K562 (cell line): ENCODE data around the gene POLR3E. TPM values are rescaled to one million over a fixed set of nuclear protein-coding genes. Genes with fewer than 3 reads are reported as not detected.
A peak's percentile ranks its signal among the peaks of the same experiment; 100 is the strongest.

Experiments used
- CREB5 ChIP-seq: fragments of 250-450 bp; sonication (Bioruptor Pico); IDR thresholded peaks from 2 replicates; pipeline ENCODE4 v1.5.0; 2020; ENCODE audit warnings: mild to moderate bottlenecking
- E2F8 ChIP-seq: fragments of 450-650 bp; IDR thresholded peaks from 2 replicates; pipeline ENCODE4 v1.7.1; 2018; ENCODE audit warnings: mild to moderate bottlenecking, low read depth; ENCODE audit not compliant: partially characterized antibody
- ETS2 ChIP-seq: IDR thresholded peaks from 2 replicates; pipeline ENCODE4 v1.6.1; 2016; ENCODE audit warnings: borderline replicate concordance, missing genetic modification characterization, mild to moderate bottlenecking, moderate library complexity, missing compliant biosample characterization; ENCODE audit not compliant: poor library complexity, severe bottlenecking
- FOXO4 ChIP-seq: fragments of 450-650 bp; formaldehyde crosslinking; IDR thresholded peaks from 2 replicates; pipeline ENCODE4 v1.4.0; 2020; ENCODE audit warnings: mild to moderate bottlenecking, moderate library complexity
- GABPB2 ChIP-seq: fragments of 250-450 bp; sonication (Bioruptor Pico); conservative IDR thresholded peaks from 2 replicates; pipeline ENCODE4 v1.5.1; 2021; ENCODE audit warnings: mild to moderate bottlenecking
- HEY1 ChIP-seq: fragments of 250-450 bp; sonication (Bioruptor Pico); IDR thresholded peaks from 2 replicates; pipeline ENCODE4 v1.5.0; 2020; ENCODE audit warnings: mild to moderate bottlenecking, moderate library complexity, borderline replicate concordance
- HMGN3 ChIP-seq: IDR thresholded peaks from 2 replicates; pipeline ENCODE4 v1.6.1; 2011; ENCODE audit warnings: borderline replicate concordance, low read depth, mild to moderate bottlenecking, mixed read lengths, low read length; ENCODE audit not compliant: insufficient read length; ENCODE audit errors: extremely low read depth
- KLF13 ChIP-seq: fragments of 450-650 bp; IDR thresholded peaks from 2 replicates; pipeline ENCODE4 v1.6.1; 2016; ENCODE audit warnings: missing genetic modification characterization, low read depth, mild to moderate bottlenecking, missing compliant biosample characterization, moderate library complexity, borderline replicate concordance
- SP2 ChIP-seq: IDR thresholded peaks from 2 replicates; pipeline ENCODE4 v1.6.1; 2011; ENCODE audit warnings: mild to moderate bottlenecking, low read depth, low read length, moderate library complexity; ENCODE audit not compliant: poor library complexity, severe bottlenecking; ENCODE audit errors: extremely low read depth
- STAT5A ChIP-seq: IDR thresholded peaks from 2 replicates; pipeline ENCODE4 v1.6.1; 2012; ENCODE audit warnings: low read length, inconsistent platforms, borderline replicate concordance
- XRCC4 ChIP-seq: IDR thresholded peaks from one replicate; pipeline ENCODE4 v1.6.1; 2011; ENCODE audit not compliant: insufficient read depth, insufficient read length; ENCODE audit errors: extremely low read depth
- YY1 ChIP-seq, 3 experiments: IDR thresholded peaks; 2 replicates each; pipeline ENCODE4 v1.6.1; 2011; ENCODE audit warnings: low read length in 2 of 3, mild to moderate bottlenecking in 2 of 3, moderate library complexity in 2 of 3, borderline replicate concordance in 1 of 3, control low read depth in 1 of 3, low read depth in 1 of 3; ENCODE audit not compliant: insufficient read depth in 3 of 3, insufficient replicate concordance in 2 of 3, control insufficient read depth in 1 of 3, insufficient read length in 1 of 3; ENCODE audit errors: extremely low read depth in 1 of 3
- ZBTB17 ChIP-seq: fragments of 450-650 bp; formaldehyde crosslinking; IDR thresholded peaks from 2 replicates; pipeline ENCODE4 v1.4.0; 2020; ENCODE audit warnings: mild to moderate bottlenecking
- ZBTB5 ChIP-seq: fragments of 450-650 bp; IDR thresholded peaks from 2 replicates; pipeline ENCODE4 v1.6.1; 2017; ENCODE audit warnings: antibody characterized with exemption
- ZC3H11A ChIP-seq: IDR thresholded peaks from 2 replicates; pipeline ENCODE4 v1.6.1; 2012; ENCODE audit warnings: low read depth, low read length, improper control_type of control experiment
- ZNF217 ChIP-seq: sonication (generic); formaldehyde crosslinking; IDR thresholded peaks from 2 replicates; pipeline ENCODE4 v1.8.0; 2022; ENCODE audit warnings: mild to moderate bottlenecking, missing genetic modification reagents
- ZNF324 ChIP-seq: fragments of 250-450 bp; sonication (Bioruptor Pico); IDR thresholded peaks from 2 replicates; pipeline ENCODE4 v1.4.0; 2020; ENCODE audit warnings: mild to moderate bottlenecking
- polyA plus RNA-seq, 8 experiments: library from polyadenylated mRNA; depleted of rRNA in 4 of 8; stranded (reverse) in 5 of 8; unstranded in 3 of 8; fragments of >200 nt; fragmentation: Nextera tagmentation in 2 of 8; fragmentation: Illumina TruSeq in 1 of 8; extraction: Ambion mirVana in 2 of 8; extraction: Trizol in 1 of 8; gene quantifications; 2 replicates each; pipeline versions ENCODE4 v1.2.1 to v1.2.3, GENCODE V29; 2011 to 2014; ENCODE audit warnings: inconsistent platforms in 1 of 8, missing spikeins in 1 of 8
- total RNA-seq, 7 experiments: library from RNA; depleted of rRNA in 6 of 7; stranded (reverse); fragments of >200 nt in 6 of 7; fragmentation: Illumina TruSeq in 2 of 7; extraction: Trizol in 2 of 7; gene quantifications; 2 replicates each; pipeline versions ENCODE4 v1.2.1 to v1.2.3, GENCODE V29; 2011 to 2021; ENCODE audit warnings: low replicate concordance in 1 of 7

The POLR3E gene
- total and polyA plus RNA-seq, 9 of the 15 experiments (the other 6 are each of a cell fraction or from before 2014, with no cell fraction given), result 17.7 to 151 (median 82.6) TPM

GRCh38 chr16:22297871-22298733 lies 893 bp downstream of the POLR3E start (continued):
- TF ChIP-seq E2F8, result peak; percentile 52
- TF ChIP-seq CREB5 (CRISPR knock-in tag), result no peak
- TF ChIP-seq ZNF217 (CRISPR knock-in tag), result no peak
- 0 out of 2 replicates have a peak, but pooled peaks have one; percentile 52 for TF ChIP-seq HEY1 (CRISPR knock-in tag)
- TF ChIP-seq GABPB2 (CRISPR knock-in tag), result no peak
- no peak for TF ChIP-seq FOXO4 (CRISPR knock-in tag)
- TF ChIP-seq YY1 (IDR thresholded peaks at IDR 0.05; ENCODE audit: borderline replicate concordance in 1 of 3, control insufficient read depth in 1 of 3, extremely low read depth in 1 of 3, insufficient read depth in 3 of 3, insufficient read length in 1 of 3, insufficient replicate concordance in 2 of 3, low read depth in 1 of 3, low read length in 2 of 3), result peak in 2 of 3 experiments; percentile 4 to 23
- TF ChIP-seq ZBTB17 (CRISPR knock-in tag), result 0 out of 2 replicates have a peak, but pooled peaks have one; percentile 47
- TF ChIP-seq ETS2 (tag), result no peak
- no peak for TF ChIP-seq SP2
- no peak for TF ChIP-seq XRCC4
- no peak for TF ChIP-seq ZBTB5
- peak; percentile 67; the same call in 1 of the 2 replicates for TF ChIP-seq KLF13
- TF ChIP-seq STAT5A, result no peak
- TF ChIP-seq HMGN3, result no peak
- no peak for TF ChIP-seq ZNF324 (CRISPR knock-in tag)
- no peak for TF ChIP-seq ZC3H11A
